Measurements from ENCODE around the gene TGFBI. TPM values are rescaled to one million over a fixed set of nuclear protein-coding genes. Genes with fewer than 3 reads are reported as not detected.

Gene TGFBI
- total and polyA plus RNA-seq, 2 donors from 2014 or later = 36.4 to 78.5 TPM

DNA sequence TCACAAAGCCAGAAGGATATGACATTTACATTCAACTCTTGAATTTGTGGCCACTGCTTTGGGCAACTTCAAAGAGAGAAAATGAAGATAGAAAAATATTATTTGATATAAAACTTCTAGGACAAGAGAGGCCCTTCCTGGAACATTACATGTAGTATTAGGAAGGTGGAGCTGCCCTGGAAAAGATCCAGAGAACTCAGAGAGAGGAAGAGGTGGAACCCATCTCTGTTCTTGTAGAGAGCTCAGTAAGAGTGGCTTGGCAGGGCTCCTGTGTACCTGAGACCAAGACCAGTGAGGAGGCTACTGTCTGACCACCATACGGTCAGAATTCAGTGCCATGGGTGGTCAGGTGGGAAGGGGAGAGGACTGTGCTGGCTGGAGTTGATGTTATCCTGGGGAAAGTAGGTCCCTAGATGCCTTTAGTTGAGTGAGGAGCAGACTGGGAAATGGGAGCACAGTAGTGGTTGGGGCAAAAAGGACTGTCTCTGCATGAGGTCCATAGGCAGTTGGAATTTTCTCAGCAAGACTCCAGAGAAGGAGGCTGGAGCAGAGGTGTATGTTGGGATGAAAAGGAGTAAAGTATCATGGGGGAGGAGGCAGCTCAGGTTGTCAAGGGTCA is 7.6 kb downstream of the TGFBI start:
- FAIRE-seq = no peak
- no peak for TF ChIP-seq CTCF (IDR thresholded peaks at IDR 0.05; ENCODE audit: borderline replicate concordance, extremely low read depth, insufficient read depth)
- peaks cover 0 to 4% (median 0%) of the 10 kb centered on the region in 3 donors for H3K4me1 ChIP-seq (ENCODE audit: control insufficient read depth in 2 of 3, insufficient read depth in 2 of 3, low read depth in 1 of 3, low read length in 3 of 3)
- H3K9ac ChIP-seq (ENCODE audit: low read length in 3 of 3) = no peak overlapping the region
- no peak overlapping the region for H3K4me3 ChIP-seq (ENCODE audit: low read length in 3 of 3)
- H3K27ac ChIP-seq (ENCODE audit: low read depth in 2 of 2, low read length in 2 of 2) = no peak overlapping the region
- no peaks in the 10 kb centered on the region for H3K9me3 ChIP-seq (ENCODE audit: control insufficient read depth in 2 of 3, insufficient read depth in 1 of 3, low read length in 3 of 3)
- H3K27me3 ChIP-seq (ENCODE audit: control insufficient read depth, insufficient read depth, low read length) = no peaks in the 10 kb centered on the region
- intact Hi-C loops (cut with DNase I) = no loop called here
- no peaks in the 10 kb centered on the region for H3K36me3 ChIP-seq (ENCODE audit: control insufficient read depth in 2 of 3, insufficient read depth in 3 of 3, low read length in 3 of 3)
- DNase-seq = no peak

GRCh38 chr5:136037001-136037705 is 8.4 kb downstream of the TGFBI start:
- TF ChIP-seq CTCF (IDR thresholded peaks at IDR 0.05; ENCODE audit: borderline replicate concordance, extremely low read depth, insufficient read depth) = no peak
- no peak for FAIRE-seq
- intact Hi-C loops (cut with DNase I) = no loop called here
- Histone ChIP-seq H3K9ac (ENCODE audit: low read length in 3 of 3) (no peak overlapping the region), H3K27ac (ENCODE audit: low read depth in 2 of 2, low read length in 2 of 2) (no peak overlapping the region), H3K4me3 (ENCODE audit: low read length in 3 of 3) (no peak overlapping the region), H3K36me3 (ENCODE audit: control insufficient read depth in 2 of 3, insufficient read depth in 3 of 3, low read length in 3 of 3) (no peaks in the 10 kb centered on the region), H3K4me1 (ENCODE audit: control insufficient read depth in 2 of 3, insufficient read depth in 2 of 3, low read depth in 1 of 3, low read length in 3 of 3) (peaks cover 0 to 4% (median 0%) of the 10 kb centered on the region in 3 donors), H3K9me3 (ENCODE audit: control insufficient read depth in 2 of 3, insufficient read depth in 1 of 3, low read length in 3 of 3) (no peaks in the 10 kb centered on the region), H3K27me3 (ENCODE audit: control insufficient read depth, insufficient read depth, low read length) (no peaks in the 10 kb centered on the region)
- DNase-seq = peak in 2 of 5 donors; percentile 52 to 60

DNA sequence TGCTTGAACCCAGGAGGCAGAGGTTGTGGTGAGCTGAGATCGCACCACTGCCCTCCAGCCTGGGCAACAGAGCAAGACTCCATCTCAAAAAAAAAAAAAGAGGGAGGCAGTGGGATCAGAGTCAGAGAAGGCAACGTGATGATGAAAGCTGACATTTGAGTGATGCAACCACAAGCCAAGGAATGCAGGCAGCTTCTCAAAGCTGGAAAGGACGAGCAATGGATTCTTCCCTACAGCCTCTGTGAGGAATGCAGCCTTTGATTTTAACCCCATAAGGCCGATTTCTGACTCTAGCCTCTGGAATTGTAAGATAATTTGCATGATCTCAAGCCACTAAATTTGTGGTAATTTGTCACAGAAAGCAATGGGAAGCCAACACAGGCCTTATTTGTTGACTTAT is 9.8 kb downstream of the TGFBI start:
- Histone ChIP-seq H3K4me3 (ENCODE audit: low read length in 3 of 3) (no peak overlapping the region), H3K4me1 (ENCODE audit: control insufficient read depth in 2 of 3, insufficient read depth in 2 of 3, low read depth in 1 of 3, low read length in 3 of 3) (peaks cover 0 to 4% (median 0%) of the 10 kb centered on the region in 3 donors), H3K27me3 (ENCODE audit: control insufficient read depth, insufficient read depth, low read length) (no peaks in the 10 kb centered on the region), H3K36me3 (ENCODE audit: control insufficient read depth in 2 of 3, insufficient read depth in 3 of 3, low read length in 3 of 3) (no peaks in the 10 kb centered on the region), H3K9ac (ENCODE audit: low read length in 3 of 3) (no peak overlapping the region), H3K27ac (ENCODE audit: low read depth in 2 of 2, low read length in 2 of 2) (no peak overlapping the region), H3K9me3 (ENCODE audit: control insufficient read depth in 2 of 3, insufficient read depth in 1 of 3, low read length in 3 of 3) (no peaks in the 10 kb centered on the region)
- FAIRE-seq (no peak), DNase-seq (no peak)
- intact Hi-C loops (cut with DNase I) = no loop called here
- TF ChIP-seq CTCF (IDR thresholded peaks at IDR 0.05; ENCODE audit: borderline replicate concordance, extremely low read depth, insufficient read depth) = no peak
